Brain pericyte (primary cell): ENCODE measurements around the gene LAMC2.
"Not testable (repeated sequence)": the region's sequence is repeated elsewhere in the genome, so short reads cannot be mapped to it uniquely, and the experiment has no call there.

Source experiments
- DNase-seq: peaks from one replicate; pipeline ENCODE4 v3.0.0-alpha.2; 2012; ENCODE audit warnings: low read depth, low spot score

LAMC2 gene

GRCh38 chr1:183238071-183238470, 52.0 kb downstream of the LAMC2 start:
- no peak for DNase-seq

DNA sequence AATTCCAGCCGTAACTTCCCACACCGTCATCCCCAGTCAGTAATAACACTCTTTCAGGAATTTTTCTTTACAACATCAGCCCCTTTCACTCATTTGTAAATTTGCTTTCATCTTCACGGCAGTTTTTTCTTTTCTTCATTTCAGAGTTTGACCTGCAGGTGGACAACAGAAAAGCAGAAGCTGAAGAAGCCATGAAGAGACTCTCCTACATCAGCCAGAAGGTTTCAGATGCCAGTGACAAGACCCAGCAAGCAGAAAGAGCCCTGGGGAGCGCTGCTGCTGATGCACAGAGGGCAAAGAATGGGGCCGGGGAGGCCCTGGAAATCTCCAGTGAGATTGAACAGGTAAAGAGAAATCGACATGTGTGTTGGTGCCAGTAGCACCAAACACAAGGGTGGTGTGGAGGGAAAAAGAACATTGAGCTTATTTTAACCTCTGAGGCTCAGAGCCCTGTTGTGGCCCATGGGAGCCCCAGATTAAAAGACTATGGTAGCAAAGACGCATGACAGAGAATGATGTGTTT, 53.2 kb downstream of the LAMC2 start:
- DNase-seq = no peak

- DNase-seq = no peak
These were observed 53.9 kb downstream of the LAMC2 start for GRCh38 chr1:183239793-183240525.

GRCh38 chr1:183240526-183240825, 54.4 kb downstream of the LAMC2 start:
- DNase-seq = no peak

DNA sequence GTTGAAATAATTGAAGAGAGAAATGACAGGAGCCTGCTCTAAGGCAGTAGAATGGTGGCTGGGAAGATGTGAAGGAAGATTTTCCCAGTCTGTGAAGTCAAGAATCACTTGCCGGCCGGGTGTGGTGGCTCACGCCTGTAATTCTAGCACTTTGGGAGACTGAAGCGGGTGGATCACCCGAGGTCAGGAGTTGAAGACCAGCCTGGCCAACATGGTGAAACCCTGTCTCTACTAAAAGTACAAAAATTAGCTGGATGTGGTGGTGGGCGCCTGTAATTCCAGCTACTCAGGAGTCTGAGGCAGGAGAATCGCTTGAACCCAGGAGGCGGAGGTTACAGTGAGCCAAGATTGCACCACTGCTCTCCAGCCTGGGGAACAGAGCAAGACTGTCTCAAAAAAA, 54.8 kb downstream of the LAMC2 start:
- not testable (repeated sequence) for DNase-seq

GRCh38 chr1:183241471-183241870, 55.4 kb downstream of the LAMC2 start:
- no peak for DNase-seq

DNA sequence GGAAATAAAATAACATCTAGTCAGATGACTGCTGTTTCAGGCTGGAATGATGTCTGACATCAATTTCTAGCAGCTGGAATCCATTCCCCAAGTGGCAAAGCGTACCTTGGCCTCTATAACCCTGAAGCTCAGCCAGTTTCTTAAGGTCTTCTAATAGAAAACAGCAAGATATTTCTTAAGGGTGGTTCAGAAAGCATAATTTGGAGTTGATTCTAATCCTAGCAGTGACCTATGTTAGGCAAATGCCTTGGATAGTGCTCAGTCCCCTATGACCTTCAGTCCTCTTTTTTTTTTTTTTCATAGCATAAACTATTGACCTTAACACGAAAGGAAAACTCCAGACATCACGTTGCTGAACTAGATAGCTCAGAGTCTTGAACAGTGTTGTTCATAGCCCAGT, 56.5 kb downstream of the LAMC2 start:
- no peak for DNase-seq

- DNase-seq = no peak
These were observed 57.3 kb downstream of the LAMC2 start for GRCh38 chr1:183243161-183244050.

GRCh38 chr1:183244466-183244865, 58.4 kb downstream of the LAMC2 start:
- peak; percentile 26 for DNase-seq

DNA sequence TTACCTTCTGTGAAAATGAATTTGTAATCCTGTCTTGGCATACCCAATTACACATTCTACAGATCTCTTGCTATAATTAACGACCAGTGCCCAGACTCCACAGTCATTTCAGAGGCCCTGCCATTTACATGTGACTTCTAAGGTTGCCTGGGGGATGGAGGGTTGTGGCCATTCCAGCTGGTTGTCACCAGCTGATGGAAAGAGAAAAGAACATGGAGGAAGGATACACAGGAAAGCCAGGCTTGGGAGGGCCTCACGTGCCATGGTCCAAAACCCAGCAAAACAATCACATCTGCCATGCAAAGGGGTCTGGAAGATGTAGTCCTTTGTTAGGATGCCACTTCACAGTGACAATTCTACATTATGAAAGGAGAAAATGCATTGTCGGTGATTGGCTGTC, 59.3 kb downstream of the LAMC2 start:
- no peak for DNase-seq

- no peak for DNase-seq
These were observed 60.4 kb downstream of the LAMC2 start for GRCh38 chr1:183246436-183246835.

GRCh38 chr1:183247066-183247465, 61.0 kb downstream of the LAMC2 start:
- DNase-seq = no peak

- no peak for DNase-seq
These were observed 61.4 kb downstream of the LAMC2 start for GRCh38 chr1:183247484-183247883.

DNA sequence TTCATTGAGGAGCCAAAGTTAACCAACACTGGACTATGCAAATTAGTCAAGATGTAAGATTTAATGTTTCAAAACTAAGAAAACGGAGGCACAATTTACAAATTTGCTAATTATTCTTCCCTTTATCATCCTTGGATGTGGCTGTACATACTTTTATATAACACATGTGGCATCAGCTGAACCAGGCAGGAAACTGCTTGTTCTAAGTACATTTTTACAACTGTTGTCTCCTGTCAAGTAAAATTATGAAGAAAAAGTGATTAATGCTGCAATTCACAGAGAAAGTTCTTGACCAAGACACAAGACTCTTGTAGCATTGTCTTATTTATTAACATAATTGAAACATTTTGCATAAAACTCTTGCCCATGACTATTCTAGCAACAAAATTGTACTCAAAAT, 61.9 kb downstream of the LAMC2 start:
- no peak for DNase-seq

GRCh38 chr1:183248989-183249691, 63.1 kb downstream of the LAMC2 start:
- no peak for DNase-seq

- no peak for DNase-seq
These were observed 63.9 kb downstream of the LAMC2 start for GRCh38 chr1:183249941-183250452.

DNA sequence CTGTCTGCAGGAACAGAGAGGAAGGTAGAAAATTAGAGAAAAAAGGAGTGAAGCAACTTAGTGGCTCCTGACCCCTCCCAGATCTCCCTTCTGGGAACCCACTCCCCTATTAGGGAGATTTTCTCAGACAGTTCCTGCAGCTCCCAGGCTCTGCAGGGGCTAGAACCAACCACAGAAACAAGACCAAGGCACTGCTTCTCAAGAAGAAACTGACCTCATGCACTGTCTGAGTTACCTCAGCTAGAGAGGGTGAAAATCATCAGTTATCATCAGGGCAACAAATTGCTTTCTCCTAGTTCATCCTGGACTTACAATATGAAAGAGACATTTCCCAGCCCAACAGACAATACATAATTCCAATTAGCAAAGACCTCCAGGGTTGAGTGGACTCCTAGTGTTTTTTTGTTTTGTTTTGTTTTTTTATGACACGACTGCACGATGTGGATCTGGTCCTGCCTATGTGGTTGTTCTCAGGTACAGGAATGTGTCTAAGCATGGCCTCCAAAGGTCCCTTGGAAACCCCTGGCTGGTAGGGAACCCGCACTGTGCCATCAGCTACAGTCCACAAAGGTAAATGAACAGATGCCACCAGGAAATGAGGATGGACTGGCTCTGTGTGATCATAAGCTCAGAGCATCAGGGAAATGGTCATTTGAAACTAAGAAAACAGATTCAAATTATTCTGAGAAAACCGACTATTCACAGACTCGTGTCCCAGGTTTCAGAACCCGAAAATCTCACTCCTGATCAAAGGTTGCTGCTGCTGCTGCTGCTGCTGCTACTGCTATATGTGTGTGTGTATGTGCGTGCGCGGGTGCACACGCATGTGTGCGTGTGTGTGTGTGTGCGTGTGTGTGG, 65.3 kb downstream of the LAMC2 start:
- no peak for DNase-seq

DNA sequence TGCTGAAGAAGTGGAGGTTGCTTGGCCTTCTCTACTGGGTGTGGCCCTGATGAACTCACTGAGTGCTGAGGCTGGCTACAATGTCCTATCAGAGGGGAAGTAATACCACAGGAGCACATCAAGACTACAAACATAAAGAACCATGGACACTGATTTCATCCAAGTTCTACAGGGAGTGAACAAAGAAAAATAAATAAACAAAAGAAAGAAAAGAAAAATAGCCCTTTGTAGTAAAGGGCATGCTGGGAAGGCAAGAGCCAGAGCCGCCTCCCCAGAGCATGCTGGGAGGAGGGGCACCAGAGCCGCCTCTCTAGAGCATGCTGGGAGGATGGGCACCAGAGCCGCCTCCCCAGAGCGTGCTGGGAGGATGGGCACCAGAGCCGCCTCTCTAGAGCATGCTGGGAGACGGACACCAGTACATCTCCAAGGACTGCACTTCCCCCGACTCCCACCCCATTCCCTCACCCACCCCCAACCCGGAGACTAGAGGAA, 65.9 kb downstream of the LAMC2 start:
- no peak for DNase-seq

DNA sequence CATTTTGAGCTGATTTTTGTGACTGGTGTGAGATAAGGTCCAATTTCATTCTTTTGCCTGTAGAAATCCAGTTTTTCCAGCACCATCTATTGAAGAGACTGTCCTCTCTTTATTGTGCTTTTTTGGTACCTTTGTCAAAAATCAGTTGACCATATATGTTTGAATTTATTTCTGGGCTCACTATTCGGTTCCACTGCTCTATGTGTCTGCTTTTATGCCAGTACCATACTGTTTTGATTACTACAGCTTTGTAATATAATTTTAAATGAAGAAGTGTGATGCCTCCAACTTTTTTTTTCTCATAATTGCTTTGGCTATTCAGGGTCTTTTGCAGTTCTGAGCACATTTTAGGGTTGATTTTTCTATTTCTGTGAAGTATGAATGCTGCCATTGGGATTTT, 69.0 kb downstream of the LAMC2 start:
- DNase-seq = no peak

DNA sequence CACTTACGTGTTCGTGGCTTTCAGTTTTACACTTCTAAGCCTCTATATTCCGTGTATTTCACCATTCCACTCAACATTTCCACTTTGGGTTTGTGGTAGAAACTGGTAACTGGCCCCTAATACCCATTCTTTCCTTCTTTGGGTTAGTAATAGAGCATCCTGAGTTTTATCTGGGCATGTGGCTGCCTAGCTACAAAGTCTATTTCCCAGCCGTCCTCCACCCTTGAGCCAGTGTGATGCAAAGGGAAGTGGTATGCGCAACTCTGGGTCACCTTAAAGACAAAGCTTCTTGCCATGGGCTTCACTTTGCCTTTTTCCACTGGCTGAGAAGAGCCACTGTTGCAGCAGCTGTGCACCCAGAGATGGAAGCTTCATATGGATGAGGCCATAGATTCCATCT, 73.9 kb downstream of the LAMC2 start:
- no peak for DNase-seq

- DNase-seq = no peak
These were observed 76.7 kb downstream of the LAMC2 start for GRCh38 chr1:183262628-183263200.
